ENCODE measurements around the gene TEC.

Gene TEC

GRCh38 chr4:48085821-48086589 lies 183.6 kb downstream of the TEC start:
- TF ChIP-seq CTCF (IDR thresholded peaks at IDR 0.05; ENCODE audit: control extremely low read depth, extremely low read depth, low read depth, missing control alignments) = no peak
- CTCF ChIA-PET = interaction anchor here (0.7 to 9.7 kb wide), 17 partner anchors 8 to 266 kb away, joined by 3 to 99 read pairs (median 6); no protein-coding TSS in a partner anchor
- no peak for DNase-seq (ENCODE audit: extremely low spot score)
- POLR2A ChIA-PET = no interaction called here

All from GM10248 (cell line).